Body of pancreas (tissue), 4 donors: ENCODE data around the gene S100B. TPM values are rescaled to one million over a fixed set of nuclear protein-coding genes. Genes with fewer than 3 reads are reported as not detected.

Experiments
- ATAC-seq: fragments of 150-250 bp; one replicate; pipeline ENCODE4 v1.9.1; 2016
- DNase-seq, 4 donors: peaks; one replicate each; pipeline ENCODE4 v3.0.0-alpha.2; 2019
- H3K27ac ChIP-seq, 4 donors: fragments of 200-600 bp; sonication (generic); 1 replicate in 3 of 4; 2 replicates in 1 of 4; pipeline versions ENCODE4 v1.5.1 to v1.6.1; 2016 to 2019; ENCODE audit warnings: mild to moderate bottlenecking in 1 of 4, mixed read lengths in 1 of 4, moderate library complexity in 1 of 4
- H3K27me3 ChIP-seq, 2 donors: fragments of 200-600 bp; sonication (generic); one replicate each; pipeline ENCODE4 v1.6.0; 2016; ENCODE audit warnings: mild to moderate bottlenecking in 1 of 2
- H3K36me3 ChIP-seq, 2 donors: fragments of 200-600 bp; sonication (generic); replicated peaks in 1 of 2; 2 replicates each; pipeline ENCODE4 v1.5.1; 2016; ENCODE audit warnings: low read depth in 2 of 2; ENCODE audit not compliant: insufficient read depth in 1 of 2
- H3K4me1 ChIP-seq: fragments of 200-600 bp; sonication (generic); one replicate; pipeline ENCODE4 v1.6.0; 2016
- H3K4me3 ChIP-seq, 2 donors: fragments of 200-600 bp; sonication (generic); 1 replicate in 1 of 2; 2 replicates in 1 of 2; pipeline ENCODE4 v1.5.1; 2016 to 2019
- H3K9me3 ChIP-seq, 3 donors: fragments of 200-600 bp; sonication (generic); 1 replicate in 2 of 3; 2 replicates in 1 of 3; pipeline ENCODE4 v1.5.1; 2016
- POLR2A ChIP-seq, 3 donors: fragments of 450-650 bp; IDR thresholded peaks; one replicate each; pipeline ENCODE4 v1.6.1; 2016; ENCODE audit warnings: antibody characterized with exemption in 3 of 3, mild to moderate bottlenecking in 2 of 3
- WGBS, 2 donors: methylation state at CpG; one replicate each; pipeline ENCODE4 v1.1.5; 2017; 5-methylcytosine and 5-hydroxymethylcytosine counted together
- intact Hi-C: fragments of 100-400 bp; cut with DNase I; formaldehyde crosslinking; loops from one replicate; pipeline ENCODE4 v1.15.1; 2023
- total RNA-seq, 2 donors: library from RNA; depleted of rRNA; stranded (reverse); fragments of >200 nt; gene quantifications; one replicate each; pipeline ENCODE4 v1.1.0, GENCODE V29; 2016
- TF ChIP-seq, protein P1 (sequence below), 7 experiments: fragments of 450-650 bp in 4 of 7; fragments of 200-600 bp in 3 of 7; sonication (generic) in 3 of 7; IDR thresholded peaks; one replicate each; pipeline ENCODE4 v1.5.1; 2016 to 2019; ENCODE audit warnings: antibody characterized with exemption in 7 of 7

S100B gene
- total RNA-seq, 2 donors from 2014 or later = 2.6 to 33.9 TPM

DNA sequence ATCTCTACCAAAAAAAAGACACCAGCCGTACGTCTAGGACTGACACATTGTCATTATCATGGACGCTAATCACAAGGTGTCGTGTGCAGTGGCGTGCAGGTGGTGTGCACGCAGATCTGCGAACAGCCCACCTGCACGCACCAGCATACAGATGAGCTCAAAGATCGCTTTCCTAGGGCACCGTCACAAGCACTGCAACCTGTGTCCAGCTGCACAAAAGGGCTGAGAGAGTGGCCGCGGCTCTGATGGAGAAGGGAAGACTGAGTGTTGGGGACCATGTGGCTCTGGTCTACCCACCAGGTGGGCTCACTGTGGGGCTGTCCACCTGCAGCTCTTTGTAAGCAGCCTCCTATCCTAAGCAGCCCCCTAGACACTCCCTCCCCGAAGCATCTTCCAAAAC, 50.9 kb downstream of the S100B start:
- intact Hi-C loops = no loop called here
- Histone ChIP-seq H3K27ac (no peak overlapping the region), H3K27me3 (no peaks in the 10 kb centered on the region), H3K9me3 (no peaks in the 10 kb centered on the region), H3K4me3 (no peak overlapping the region), H3K36me3 (peaks cover 0 to 14% of the 10 kb centered on the region in 2 donors), H3K4me1 (no peaks in the 10 kb centered on the region)
- TF ChIP-seq, protein P1, sequence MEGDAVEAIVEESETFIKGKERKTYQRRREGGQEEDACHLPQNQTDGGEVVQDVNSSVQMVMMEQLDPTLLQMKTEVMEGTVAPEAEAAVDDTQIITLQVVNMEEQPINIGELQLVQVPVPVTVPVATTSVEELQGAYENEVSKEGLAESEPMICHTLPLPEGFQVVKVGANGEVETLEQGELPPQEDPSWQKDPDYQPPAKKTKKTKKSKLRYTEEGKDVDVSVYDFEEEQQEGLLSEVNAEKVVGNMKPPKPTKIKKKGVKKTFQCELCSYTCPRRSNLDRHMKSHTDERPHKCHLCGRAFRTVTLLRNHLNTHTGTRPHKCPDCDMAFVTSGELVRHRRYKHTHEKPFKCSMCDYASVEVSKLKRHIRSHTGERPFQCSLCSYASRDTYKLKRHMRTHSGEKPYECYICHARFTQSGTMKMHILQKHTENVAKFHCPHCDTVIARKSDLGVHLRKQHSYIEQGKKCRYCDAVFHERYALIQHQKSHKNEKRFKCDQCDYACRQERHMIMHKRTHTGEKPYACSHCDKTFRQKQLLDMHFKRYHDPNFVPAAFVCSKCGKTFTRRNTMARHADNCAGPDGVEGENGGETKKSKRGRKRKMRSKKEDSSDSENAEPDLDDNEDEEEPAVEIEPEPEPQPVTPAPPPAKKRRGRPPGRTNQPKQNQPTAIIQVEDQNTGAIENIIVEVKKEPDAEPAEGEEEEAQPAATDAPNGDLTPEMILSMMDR (IDR thresholded peaks at IDR 0.05) = no peak
- TF ChIP-seq POLR2A (IDR thresholded peaks at IDR 0.05) = no peak
- no peak for DNase-seq
- ATAC-seq = no peak
- 99 to 100% methylated on average over 7 to 12 of the region's 13 CpGs for WGBS, 2 donors

DNA sequence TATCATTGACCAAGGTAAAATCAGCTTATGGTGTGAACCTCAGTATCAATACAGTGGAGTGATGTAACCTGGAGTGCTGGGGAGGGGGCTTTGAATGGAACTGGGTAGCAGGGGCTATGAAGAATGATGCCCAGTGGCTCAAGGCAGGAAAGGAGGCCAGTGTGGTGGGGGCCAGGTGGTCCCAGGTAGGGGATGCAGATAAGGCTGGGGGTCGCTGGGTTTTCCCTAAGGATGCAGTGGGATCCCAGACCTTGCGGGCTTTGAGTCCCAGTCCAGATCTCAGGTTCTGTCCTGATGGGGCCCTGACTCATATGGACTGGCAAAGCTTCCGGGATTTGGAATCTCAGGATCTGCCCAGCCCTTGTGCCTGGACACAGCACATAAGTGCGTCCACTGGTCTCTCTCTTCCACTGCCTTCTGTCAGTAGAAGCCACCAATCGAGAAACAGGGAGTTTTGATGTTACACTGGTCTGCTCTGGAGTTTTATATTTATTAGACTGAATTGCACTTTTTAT, 52.0 kb downstream of the S100B start:
- H3K27me3 ChIP-seq = no peaks in the 10 kb centered on the region
- TF ChIP-seq POLR2A (IDR thresholded peaks at IDR 0.05) = no peak
- TF ChIP-seq, protein P1 (IDR thresholded peaks at IDR 0.05) = no peak
- no peaks in the 10 kb centered on the region for H3K9me3 ChIP-seq
- no peak for ATAC-seq
- no peak for DNase-seq
- intact Hi-C loops = no loop called here
- H3K36me3 ChIP-seq = peaks cover 0 to 14% of the 10 kb centered on the region in 2 donors
- no peaks in the 10 kb centered on the region for H3K4me1 ChIP-seq
- H3K27ac ChIP-seq = peak overlapping the region in 1 of 4 donors; percentile 10
- WGBS, 2 donors = 98% methylated on average over 4 to 5 of the region's 5 CpGs
- no peak overlapping the region for H3K4me3 ChIP-seq

GRCh38 chr21:46552274-46552673, 52.6 kb downstream of the S100B start:
- 77 to 81% methylated on average over 5 of the region's 5 CpGs for WGBS, 2 donors
- ATAC-seq = no peak
- intact Hi-C loops = no loop called here
- TF ChIP-seq, protein P1 (IDR thresholded peaks at IDR 0.05) = no peak
- TF ChIP-seq POLR2A (IDR thresholded peaks at IDR 0.05) = no peak
- Histone ChIP-seq H3K4me1 (no peaks in the 10 kb centered on the region), H3K27me3 (no peaks in the 10 kb centered on the region), H3K36me3 (peaks cover 0 to 14% of the 10 kb centered on the region in 2 donors), H3K4me3 (no peak overlapping the region), H3K27ac (peak overlapping the region in 1 of 4 donors; percentile 56), H3K9me3 (no peaks in the 10 kb centered on the region)
- peak in 1 of 4 donors; percentile 38 for DNase-seq

DNA sequence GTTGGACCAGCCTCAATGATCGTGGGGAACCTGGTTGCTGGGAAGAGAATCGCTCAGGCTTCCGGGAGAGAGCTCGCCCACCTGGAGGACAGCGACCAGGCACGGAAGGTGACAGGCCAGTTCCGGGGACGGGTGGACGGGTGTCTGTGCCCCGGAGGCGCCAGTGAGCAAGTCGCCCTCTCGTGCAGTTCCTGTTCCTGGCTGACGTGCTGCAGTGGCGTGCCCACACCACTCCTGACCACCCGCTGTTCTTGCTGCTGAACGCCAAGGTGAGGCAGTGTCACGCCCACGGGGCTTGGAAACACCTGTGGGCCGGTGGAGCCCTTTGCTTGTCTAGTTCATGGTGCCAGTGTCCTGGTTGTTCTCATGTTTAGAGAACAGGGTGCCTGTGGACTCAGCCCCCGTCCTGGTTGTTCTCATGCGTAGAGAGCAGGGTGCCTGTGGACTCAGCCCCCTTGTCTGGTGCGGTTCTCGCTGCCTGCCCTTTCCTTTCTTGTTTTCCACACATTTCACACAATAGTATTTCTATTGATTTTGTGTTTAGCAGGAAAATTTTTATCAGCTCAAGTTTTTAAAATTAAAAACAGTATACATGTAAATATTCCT, 53.1 kb downstream of the S100B start:
- no peaks in the 10 kb centered on the region for H3K9me3 ChIP-seq
- intact Hi-C loops = no loop called here
- H3K27ac ChIP-seq = peak overlapping the region in 1 of 4 donors; percentile 56
- no peaks in the 10 kb centered on the region for H3K27me3 ChIP-seq
- TF ChIP-seq, protein P1 (IDR thresholded peaks at IDR 0.05) = no peak
- no peak for TF ChIP-seq POLR2A (IDR thresholded peaks at IDR 0.05)
- H3K36me3 ChIP-seq = peaks cover 0 to 15% of the 10 kb centered on the region in 2 donors
- H3K4me3 ChIP-seq = no peak overlapping the region
- ATAC-seq (no peak), DNase-seq (peak in 1 of 4 donors; percentile 45)
- no peaks in the 10 kb centered on the region for H3K4me1 ChIP-seq
- WGBS, 2 donors = 65 to 83% methylated on average over 10 to 23 of the region's 24 CpGs
